GM12891 (cell line): ENCODE data around the gene SLC25A6.

ENCODE experiments used
- DNase-seq: peaks from one replicate; pipeline ENCODE4 v3.0.0; 2011; ENCODE audit warnings: low spot score; ENCODE audit not compliant: insufficient read length
- FAIRE-seq: peaks from 2 replicates; lab custom pipeline; 2011; peaks lifted over from hg19 to GRCh38; lab: Jason Lieb, UNC
- PAX5 ChIP-seq: IDR thresholded peaks from 2 replicates; pipeline ENCODE4 v1.6.1; 2011; ENCODE audit warnings: low read length, moderate library complexity, mild to moderate bottlenecking; ENCODE audit not compliant: insufficient read depth, severe bottlenecking
- POLR2A ChIP-seq: IDR thresholded peaks from 2 replicates; pipeline ENCODE4 v1.6.1; 2011; ENCODE audit warnings: low read depth, low read length, control low read depth
- POLR2AphosphoS5 ChIP-seq: IDR thresholded peaks from 2 replicates; pipeline ENCODE4 v1.6.1; 2011; ENCODE audit warnings: low read depth, low read length, control low read depth
- POU2F2 ChIP-seq: IDR thresholded peaks from 2 replicates; pipeline ENCODE4 v1.6.1; 2011; ENCODE audit warnings: low read depth, mild to moderate bottlenecking, control low read depth, low read length, moderate library complexity
- SPI1 ChIP-seq: IDR thresholded peaks from 2 replicates; pipeline ENCODE4 v1.6.1; 2011; ENCODE audit warnings: low read depth, low read length, control low read depth
- TAF1 ChIP-seq: IDR thresholded peaks from 2 replicates; pipeline ENCODE4 v1.6.1; 2011; ENCODE audit warnings: low read depth, low read length, control low read depth

The SLC25A6 gene

DNA sequence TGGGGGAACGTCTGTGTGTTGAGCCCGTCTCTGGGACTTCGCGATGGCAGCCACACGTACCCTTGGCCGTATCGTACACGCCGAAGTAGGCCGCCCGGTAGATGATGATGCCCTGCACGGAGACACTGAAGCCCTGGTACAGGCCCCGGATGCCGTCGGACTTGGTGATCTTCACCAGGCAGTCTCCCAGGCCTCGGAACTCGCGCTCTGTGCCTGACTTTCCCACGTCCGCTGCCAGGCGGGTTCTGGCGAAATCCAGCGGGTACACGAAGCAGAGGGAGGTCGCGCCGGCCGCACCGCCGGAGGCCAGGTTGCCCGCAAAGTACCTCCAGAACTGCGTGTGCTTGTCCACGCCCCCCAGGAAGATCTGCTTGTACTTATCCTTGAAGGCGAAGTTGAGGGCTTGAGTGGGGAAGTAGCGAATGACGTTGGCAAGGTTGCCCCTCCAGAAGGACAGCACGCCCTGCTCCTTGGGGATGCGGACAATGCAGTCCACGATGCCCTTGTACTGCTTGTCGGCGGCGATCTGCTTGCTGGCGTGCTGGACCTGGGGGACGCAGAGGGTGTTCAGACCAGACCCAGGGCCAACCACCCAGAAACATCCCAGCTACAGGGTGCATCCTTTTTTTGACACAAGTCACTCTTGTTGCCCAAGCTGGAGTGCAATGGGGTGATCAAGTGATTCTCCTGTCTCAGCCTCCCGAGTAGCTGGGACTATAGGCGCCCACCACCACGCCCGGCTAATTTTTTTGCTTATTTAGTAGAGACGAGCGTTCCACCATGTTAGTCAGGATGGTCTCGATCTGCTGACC, 2.5 kb downstream of the SLC25A6 start:
- FAIRE-seq (no peak), DNase-seq (no peak)
- TF ChIP-seq SPI1 (no peak), POLR2AphosphoS5 (no peak)

DNA sequence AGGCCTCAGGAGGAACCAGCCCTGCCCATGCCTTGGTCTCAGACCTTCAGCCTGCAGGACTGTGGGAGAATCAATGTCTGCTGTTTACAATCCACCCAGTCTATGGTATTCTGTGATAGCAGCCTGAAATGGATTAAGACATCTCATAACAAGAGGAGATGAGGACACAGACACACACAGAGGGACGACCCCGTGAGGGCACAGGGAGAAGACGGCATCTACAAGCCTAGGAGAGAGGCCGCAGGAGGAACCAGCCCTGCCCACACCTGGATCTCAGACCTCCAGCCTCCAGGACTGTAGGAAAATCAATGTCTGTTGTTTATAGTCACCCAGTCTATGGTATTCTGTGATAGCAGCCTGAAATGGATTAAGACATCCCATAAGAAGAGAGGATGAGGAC, 3.3 kb downstream of the SLC25A6 start:
- FAIRE-seq, result no peak
- TF ChIP-seq POLR2A, result no peak
- TF ChIP-seq POLR2AphosphoS5, result no peak
- no peak for TF ChIP-seq TAF1
- no peak for TF ChIP-seq SPI1
- TF ChIP-seq POU2F2, result no peak
- TF ChIP-seq PAX5, result no peak
- no peak for DNase-seq

- no peak for TF ChIP-seq PAX5
- no peak for TF ChIP-seq TAF1
- TF ChIP-seq SPI1, result no peak
- FAIRE-seq (no peak), DNase-seq (no peak)
Measured at GRCh38 chrX:1387141-1387776, 4.7 kb downstream of the SLC25A6 start.

GRCh38 chrX:1386338-1387127, 5.4 kb downstream of the SLC25A6 start:
- TF ChIP-seq TAF1 (no peak), POLR2A (no peak), POLR2AphosphoS5 (no peak), PAX5 (no peak), POU2F2 (no peak), SPI1 (no peak)
- FAIRE-seq (no peak), DNase-seq (no peak)

GRCh38 chrX:1385253-1386223, 6.4 kb downstream of the SLC25A6 start:
- FAIRE-seq, result no peak
- TF ChIP-seq POLR2A, result peak; percentile 32; the same call in 1 of the 2 replicates
- no peak for TF ChIP-seq PAX5
- TF ChIP-seq POU2F2, result no peak
- no peak for TF ChIP-seq SPI1
- TF ChIP-seq TAF1, result no peak
- peak; percentile 50; the same call in 1 of the 2 replicates for TF ChIP-seq POLR2AphosphoS5
- DNase-seq, result no peak

DNA sequence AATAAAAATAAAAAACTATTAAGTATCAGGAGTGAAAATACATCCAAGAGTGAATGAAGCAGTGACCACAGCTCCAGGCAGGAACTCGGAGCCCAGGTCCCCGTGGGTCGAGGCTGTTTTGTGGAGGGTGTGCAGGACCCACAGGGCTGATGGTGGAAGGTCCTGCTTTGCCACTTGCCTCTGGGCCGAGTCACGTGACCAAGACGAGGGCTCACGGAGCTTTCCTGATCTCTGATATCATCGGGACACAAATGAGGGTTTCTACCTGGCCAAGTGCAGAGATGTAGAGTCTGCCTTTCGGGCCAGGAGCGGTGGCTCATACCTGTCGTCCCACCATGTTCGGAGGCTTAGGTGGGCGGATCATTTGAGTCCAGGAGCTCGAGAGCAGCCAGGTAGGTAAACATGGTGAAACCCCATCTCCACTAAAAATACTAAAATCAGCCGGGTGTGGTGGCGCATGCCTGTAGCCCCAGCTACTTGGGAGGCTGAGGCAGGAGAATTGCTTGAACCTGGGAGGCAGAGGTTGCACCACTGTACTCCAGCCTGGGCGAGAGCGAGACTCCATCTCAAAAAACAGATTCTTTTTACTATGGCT, 7.2 kb downstream of the SLC25A6 start:
- TF ChIP-seq POLR2AphosphoS5 (peak; percentile 73; the same call in 1 of the 2 replicates), POU2F2 (peak; percentile 35; the same call in 1 of the 2 replicates), TAF1 (no peak)
- no peak for DNase-seq
- no peak for FAIRE-seq

GRCh38 chrX:1380672-1381233, 11.2 kb downstream of the SLC25A6 start:
- DNase-seq (no peak), FAIRE-seq (no peak)
- TF ChIP-seq POLR2AphosphoS5 (peak; percentile 53; the same call in 1 of the 2 replicates), PAX5 (no peak), POLR2A (peak; percentile 79; the same call in 1 of the 2 replicates), POU2F2 (no peak)

DNA sequence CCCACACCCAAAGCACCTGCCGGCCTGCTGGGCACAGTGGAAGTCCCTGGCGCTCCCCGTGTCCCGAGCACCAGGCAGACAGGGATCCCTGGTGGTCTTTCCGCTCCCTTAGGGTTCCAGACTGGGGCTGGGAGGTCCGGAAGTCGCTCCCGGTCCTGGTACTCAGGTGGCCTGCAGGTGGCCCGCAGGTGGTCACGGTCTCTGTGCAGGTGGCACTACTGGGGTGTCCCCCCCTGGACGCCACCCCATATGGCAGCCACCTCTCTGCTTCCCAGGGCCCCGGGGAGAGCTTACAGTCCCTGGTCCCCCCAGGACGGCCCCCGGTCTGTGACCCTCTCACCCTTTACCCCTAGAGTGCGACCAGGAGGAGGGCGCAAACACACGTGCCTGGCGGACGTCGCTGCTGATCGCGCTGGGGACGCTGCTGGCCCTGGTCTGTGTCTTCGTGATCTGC, 13.6 kb downstream of the SLC25A6 start:
- DNase-seq (no peak), FAIRE-seq (no peak)
- 0 out of 2 replicates have a peak, but pooled peaks have one; percentile 2 for TF ChIP-seq POU2F2
- TF ChIP-seq TAF1, result no peak
- TF ChIP-seq POLR2AphosphoS5, result peak; percentile 84
- TF ChIP-seq POLR2A, result peak; percentile 63; the same call in 1 of the 2 replicates
- no peak for TF ChIP-seq SPI1
- no peak for TF ChIP-seq PAX5
